ENCODE data around the gene PITHD1.
A peak's percentile ranks its signal among the peaks of the same experiment; 100 is the strongest.
"Not testable (repeated sequence)": the region's sequence is repeated elsewhere in the genome, so short reads cannot be mapped to it uniquely, and the experiment has no call there.

The PITHD1 gene

DNA sequence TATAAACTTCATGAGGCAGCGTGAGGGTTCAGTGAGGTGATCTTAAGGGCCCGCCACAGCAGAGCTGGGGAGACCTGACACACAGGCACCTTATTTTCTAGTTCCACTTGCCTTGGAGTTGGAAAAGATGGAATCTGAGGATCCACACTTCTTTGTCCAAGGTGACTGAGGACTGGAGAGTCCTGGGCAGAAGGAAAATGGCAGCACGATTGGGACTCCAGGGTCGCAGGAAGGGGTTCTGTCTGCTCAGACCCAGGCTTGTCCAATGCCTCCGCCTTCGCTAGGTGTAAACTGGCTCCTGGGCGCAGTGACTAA lies 21.0 kb downstream of the PITHD1 start:
- no peak for DNase-seq (ENCODE audit: low read depth)

- DNase-seq (ENCODE audit: low read depth) = no peak
Observed at GRCh38 chr1:23799570-23800399, 21.6 kb downstream of the PITHD1 start.

DNA sequence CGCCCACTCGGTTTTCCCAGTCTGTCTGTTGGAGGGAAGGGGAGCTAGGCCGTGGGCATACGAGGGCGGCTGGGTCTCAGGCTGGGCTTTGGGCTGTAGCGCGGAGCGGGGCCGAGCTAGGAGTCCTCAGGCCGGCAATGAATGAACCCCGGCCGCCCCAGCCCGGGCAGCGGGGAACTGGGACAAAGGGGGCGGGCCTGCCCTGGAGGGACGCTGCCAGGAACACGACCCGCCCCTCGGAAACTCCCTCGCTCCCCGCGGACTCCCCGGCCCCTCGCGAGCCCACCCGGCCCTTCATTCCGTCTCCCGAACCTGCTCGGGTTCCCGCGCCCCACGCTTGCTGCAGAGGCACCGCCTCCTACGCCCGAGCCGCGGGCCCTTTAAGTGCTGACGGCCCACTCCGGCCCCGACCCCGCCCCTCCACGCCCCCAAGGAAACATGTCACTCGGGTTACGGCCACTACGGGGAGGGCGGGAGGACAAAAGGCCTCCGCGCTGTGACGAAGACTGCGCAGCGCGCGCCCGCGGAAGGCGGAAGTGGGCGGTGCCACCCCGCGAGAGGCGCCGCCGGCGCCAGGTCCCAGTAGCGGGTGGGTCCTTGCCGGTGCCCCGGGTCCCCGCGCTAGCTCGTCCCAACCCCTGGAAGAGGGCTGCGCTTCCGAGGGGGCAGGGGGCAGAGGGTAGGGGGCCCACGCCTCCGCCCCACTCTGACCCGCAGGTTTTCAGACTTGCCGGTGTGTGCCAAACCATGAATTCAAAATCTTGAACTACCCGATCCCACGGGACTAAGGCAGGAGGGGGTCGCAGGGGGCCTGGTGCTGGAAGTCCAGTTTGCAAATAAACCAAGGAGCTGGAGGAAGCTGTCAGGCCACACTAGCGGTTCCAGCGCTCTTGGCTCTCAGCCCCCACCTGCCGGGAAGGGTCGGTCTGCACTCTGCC lies 22.5 kb downstream of the PITHD1 start, which contains the start of gene GALE:
GALE (minus strand) TSS at position 355 of the 938 bp plus-strand sequence. CDS start 1,747 bp downstream, outside the sequence.
- DNase-seq (ENCODE audit: low read depth) = peak; percentile 97

GRCh38 chr1:23801338-23801748 lies 23.1 kb downstream of the PITHD1 start:
- DNase-seq (ENCODE audit: low read depth) = no peak

GRCh38 chr1:23801876-23802275 lies 23.7 kb downstream of the PITHD1 start:
- DNase-seq (ENCODE audit: low read depth) = no peak

GRCh38 chr1:23802809-23803342 lies 24.7 kb downstream of the PITHD1 start:
- not testable (repeated sequence) for DNase-seq (ENCODE audit: low read depth)

DNA sequence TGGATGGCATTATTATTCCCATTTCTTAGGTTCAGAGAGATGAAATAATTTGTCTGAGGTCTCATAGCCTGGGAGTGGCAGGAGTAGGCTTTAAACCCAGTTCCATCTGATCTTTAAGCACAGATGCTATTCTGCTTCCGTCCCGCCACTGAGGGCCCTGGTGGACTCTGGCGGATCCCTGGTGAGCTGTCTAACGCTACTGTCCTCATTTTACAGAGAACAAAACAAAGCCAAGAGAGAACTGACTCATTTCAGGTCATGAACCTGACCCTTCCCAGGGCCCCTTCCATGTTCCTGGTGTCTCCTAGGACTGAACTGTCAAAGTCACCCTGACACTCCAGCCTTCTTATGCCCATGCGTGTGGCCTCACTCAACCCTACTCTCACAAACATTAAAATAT lies 25.5 kb downstream of the PITHD1 start:
- no peak for DNase-seq (ENCODE audit: low read depth)

- DNase-seq (ENCODE audit: low read depth) = no peak
Observed at GRCh38 chr1:23804183-23804835, 26.1 kb downstream of the PITHD1 start.

GRCh38 chr1:23805025-23805424 lies 26.8 kb downstream of the PITHD1 start:
- no peak for DNase-seq (ENCODE audit: low read depth)

- no peak for DNase-seq (ENCODE audit: low read depth)
Observed at GRCh38 chr1:23806280-23806679, 28.1 kb downstream of the PITHD1 start.

DNA sequence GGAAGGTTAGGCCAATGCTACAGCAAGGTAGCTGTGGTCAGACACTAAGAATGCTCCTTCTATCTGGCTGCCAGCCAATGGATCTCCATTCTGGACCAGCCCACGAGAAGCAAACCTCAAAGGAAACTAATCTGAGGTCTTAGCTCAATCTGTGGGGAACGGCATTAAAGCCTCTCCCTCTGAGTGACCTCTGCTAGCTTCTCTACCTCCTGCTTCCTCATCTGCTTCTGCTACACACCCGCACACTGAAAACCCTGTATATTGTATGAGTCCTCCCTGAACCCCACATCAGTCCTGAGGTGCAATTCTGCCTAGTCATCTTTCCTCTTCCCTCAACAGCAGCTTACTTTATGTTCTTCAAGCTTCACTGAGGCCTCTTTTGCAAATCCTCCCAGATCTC lies 29.2 kb downstream of the PITHD1 start:
- DNase-seq (ENCODE audit: low read depth) = no peak

- peak; percentile 59 for DNase-seq (ENCODE audit: low read depth)
Observed at GRCh38 chr1:23809751-23810171, 31.5 kb downstream of the PITHD1 start.

DNA sequence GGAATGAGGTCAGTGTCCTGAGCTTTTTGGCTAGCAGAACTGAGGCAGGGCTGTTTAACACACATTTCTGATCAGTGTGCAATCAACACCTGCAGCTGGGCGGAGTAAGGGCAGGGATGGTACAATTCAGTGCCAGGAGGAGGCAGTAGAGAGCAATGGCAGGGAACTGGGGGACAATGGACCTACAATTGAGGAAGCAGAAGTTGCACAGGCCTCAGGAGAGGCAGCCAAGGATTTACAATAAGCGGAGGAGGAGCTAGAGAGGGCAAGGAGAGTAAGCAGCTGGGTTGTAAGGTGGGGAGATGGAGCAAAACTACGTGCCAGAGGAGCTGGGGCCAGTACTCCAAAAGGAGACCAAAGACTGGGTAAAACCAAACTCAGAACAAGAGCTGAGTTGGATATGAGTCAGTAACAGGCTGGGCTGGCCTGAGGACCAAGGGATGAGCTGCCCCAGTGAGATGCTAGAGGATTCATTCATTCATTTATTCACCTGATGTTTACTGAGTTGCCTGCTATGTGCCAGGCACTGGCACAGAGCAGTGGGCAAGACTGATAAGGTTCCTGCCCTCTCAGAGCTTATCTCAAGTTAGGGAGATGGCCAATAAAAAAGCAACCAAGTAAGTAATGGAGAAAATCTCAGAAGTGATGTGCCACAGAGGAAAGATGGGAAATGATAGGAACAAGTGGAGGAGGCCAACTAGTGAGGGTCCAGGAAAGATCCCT lies 32.8 kb downstream of the PITHD1 start:
- DNase-seq (ENCODE audit: low read depth) = no peak

GRCh38 chr1:23814016-23814415 lies 35.8 kb downstream of the PITHD1 start:
- no peak for DNase-seq (ENCODE audit: low read depth)

DNA sequence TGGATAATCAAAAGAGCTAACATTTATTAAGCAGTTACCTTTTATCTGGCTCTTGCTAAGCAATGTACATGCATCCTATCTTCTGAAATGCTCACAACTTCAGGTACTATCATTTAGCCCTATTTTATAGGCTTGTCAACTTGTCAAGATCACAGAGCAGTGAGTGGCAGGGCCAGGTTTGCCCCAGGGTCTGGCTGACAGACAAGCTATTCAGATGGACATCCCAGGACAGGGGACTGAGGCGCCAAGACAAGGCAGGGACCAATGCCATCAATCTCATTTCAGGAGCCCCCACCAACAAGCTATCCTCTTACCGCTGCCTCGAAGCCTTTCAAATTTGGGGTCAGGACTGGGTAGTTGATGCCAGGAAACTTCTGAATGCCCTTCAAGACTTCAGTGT lies 38.1 kb downstream of the PITHD1 start:
- no peak for DNase-seq (ENCODE audit: low read depth)

GRCh38 chr1:23816906-23817305 lies 38.7 kb downstream of the PITHD1 start:
- DNase-seq (ENCODE audit: low read depth) = no peak

- no peak for DNase-seq (ENCODE audit: low read depth)
Observed at GRCh38 chr1:23817633-23818032, 39.4 kb downstream of the PITHD1 start.

DNA sequence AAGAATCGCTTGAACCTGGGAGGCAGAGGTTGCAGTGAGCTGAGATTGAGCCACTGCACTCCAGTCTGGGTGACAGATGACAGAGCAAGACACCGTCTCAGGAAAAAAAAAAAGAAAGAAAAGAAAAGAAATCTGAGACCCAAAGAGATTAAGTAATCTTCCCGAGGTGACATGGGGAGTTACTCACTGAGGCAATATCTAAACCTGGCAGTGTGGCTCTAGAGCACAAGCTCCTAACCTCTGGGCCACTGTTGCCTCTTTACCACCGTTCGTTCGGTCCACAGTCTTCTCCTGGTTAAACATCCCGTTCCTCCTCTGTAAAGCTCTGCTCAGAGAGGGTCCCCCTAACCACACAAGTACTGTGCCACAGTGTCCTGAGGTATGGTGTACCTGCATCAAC lies 45.5 kb downstream of the PITHD1 start:
- no peak for DNase-seq (ENCODE audit: low read depth)

GRCh38 chr1:23824711-23825075 lies 46.5 kb downstream of the PITHD1 start:
- no peak for DNase-seq (ENCODE audit: low read depth)

- peak; percentile 81 for DNase-seq (ENCODE audit: low read depth)
Observed at GRCh38 chr1:23825076-23825761, 47.0 kb downstream of the PITHD1 start, which contains the start of gene HMGCL. Gene HMGCL, minus strand, starts transcription at chr1:23825429. Its CDS starts 14 bp downstream, at chr1:23825415.

All from stimulated activated CD8-positive, alpha-beta memory T cell treated with anti-CD3 and anti-CD28 coated beads, Interleukin-12 subunit alpha, Interleukin-12 subunit beta, amount 100 ng/mL, for 4 hours (primary cell).